ENCODE data around the gene IFT88.

GRCh38 chr13:20718958-20719566, 152.1 kb downstream of the IFT88 start:
- no peak for TF ChIP-seq POLR2A (IDR thresholded peaks at IDR 0.05; ENCODE audit: control extremely low read depth in 1 of 2, low read depth in 2 of 2, low read length in 2 of 2)
- TF ChIP-seq RAD21 (IDR thresholded peaks at IDR 0.05 in 1 of 2, conservative IDR thresholded peaks at IDR 0.05 in 1 of 2; ENCODE audit: low read depth in 2 of 2, low read length in 2 of 2), result no peak
- TF ChIP-seq EZH2 (IDR thresholded peaks at IDR 0.05; ENCODE audit: low read depth, low read length, severe bottlenecking), result no peak
- no peak for TF ChIP-seq CTCF (IDR thresholded peaks at IDR 0.05; ENCODE audit: control extremely low read depth in 1 of 3, insufficient read depth in 1 of 3, low read depth in 1 of 3, low read length in 3 of 3)
- TF ChIP-seq TAF1 (IDR thresholded peaks at IDR 0.05; ENCODE audit: low read depth, low read length), result no peak

Measured in H1 (cell line).